Tibial nerve (tissue), 3 donors: ENCODE data around the gene ZNF622.

ENCODE experiments used
- CTCF ChIP-seq, 5 experiments: fragments of 200-600 bp in 3 of 5; fragments of 450-650 bp in 2 of 5; sonication (generic) in 3 of 5; IDR thresholded peaks; one replicate each; pipeline ENCODE4 v1.5.1; 2016 to 2019; ENCODE audit warnings: antibody characterized with exemption in 5 of 5, mild to moderate bottlenecking in 3 of 5, moderate library complexity in 2 of 5
- POLR2A ChIP-seq, 2 donors: fragments of 450-650 bp; IDR thresholded peaks; one replicate each; pipeline ENCODE4 v1.6.1; 2017; ENCODE audit warnings: antibody characterized with exemption in 2 of 2, mild to moderate bottlenecking in 2 of 2, moderate library complexity in 2 of 2

- TF ChIP-seq CTCF (IDR thresholded peaks at IDR 0.05) (no peak), POLR2A (IDR thresholded peaks at IDR 0.05) (no peak)
These were observed 53.7 kb downstream of the ZNF622 start for GRCh38 chr5:16411741-16412455.
